Measurements from ENCODE around the gene TENM4.

TENM4 gene

DNA sequence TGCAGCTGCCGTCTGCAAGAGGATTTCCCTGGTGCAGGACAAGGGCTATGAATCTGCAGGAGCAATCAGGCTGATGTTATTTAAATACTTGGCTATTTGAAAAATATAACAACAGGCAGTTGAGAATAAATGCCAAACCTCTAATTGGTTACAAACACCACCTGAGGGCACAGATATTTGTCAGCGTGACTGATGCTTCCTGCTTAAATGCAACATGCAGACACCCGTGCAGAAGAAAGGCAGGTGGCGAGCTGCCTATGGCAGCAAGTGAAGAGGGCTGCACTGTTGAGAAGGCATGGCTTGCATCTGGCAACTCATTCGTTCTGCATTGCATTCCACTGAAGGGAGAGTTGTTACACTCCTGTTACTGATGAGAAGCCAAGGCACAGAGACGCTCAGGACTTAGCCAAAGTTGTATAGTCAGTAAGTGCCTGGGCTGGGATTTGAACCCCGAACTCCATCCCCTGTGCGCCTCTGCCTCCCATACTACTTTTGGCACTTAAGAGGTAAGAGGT, 350.6 kb downstream of the TENM4 start:
- Histone ChIP-seq H3K27ac (no peak overlapping the region), H3K9ac (ENCODE audit: insufficient read length) (no peak overlapping the region), H3K36me3 (ENCODE audit: insufficient read depth, low read length) (no peaks in the 10 kb centered on the region), H3K9me3 (ENCODE audit: low read depth, low read length) (no peaks in the 10 kb centered on the region), H3K4me3 (no peak overlapping the region)
- no peak for DNase-seq (ENCODE audit: low read depth, low spot score)
- TF ChIP-seq EZH2 (IDR thresholded peaks at IDR 0.05) (no peak), POLR2AphosphoS5 (IDR thresholded peaks at IDR 0.05; ENCODE audit: borderline replicate concordance, low read depth, low read length) (no peak), FOXP2 (optimal IDR thresholded peaks at IDR 0.05; ENCODE audit: control extremely low read depth, extremely low read length, insufficient read depth) (no peak)

DNA sequence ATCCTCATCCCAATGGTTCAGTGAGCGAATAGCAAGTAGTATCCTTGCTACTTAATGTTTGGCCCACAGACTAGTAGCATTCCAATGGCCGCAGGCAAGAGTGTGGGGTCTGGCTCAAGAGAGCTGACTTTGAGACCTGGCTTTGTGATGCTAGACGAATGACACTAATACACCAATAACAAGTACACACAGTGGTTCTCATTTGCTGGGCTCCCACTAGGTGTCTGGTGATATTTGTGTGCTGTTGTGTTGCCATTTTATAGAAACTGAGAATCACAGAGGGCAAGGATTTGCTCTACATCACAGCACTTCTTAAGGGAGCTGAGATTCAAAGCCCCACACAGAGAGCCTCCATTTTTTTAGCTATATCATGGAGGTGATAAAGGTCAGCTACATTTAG, 351.2 kb downstream of the TENM4 start:
- DNase-seq (ENCODE audit: low read depth, low spot score): no peak
- Histone ChIP-seq H3K36me3 (ENCODE audit: insufficient read depth, low read length) (no peaks in the 10 kb centered on the region), H3K27ac (no peak overlapping the region), H3K4me3 (no peak overlapping the region), H3K9me3 (ENCODE audit: low read depth, low read length) (no peaks in the 10 kb centered on the region), H3K9ac (ENCODE audit: insufficient read length) (no peak overlapping the region)
- TF ChIP-seq EZH2 (IDR thresholded peaks at IDR 0.05) (no peak), FOXP2 (optimal IDR thresholded peaks at IDR 0.05; ENCODE audit: control extremely low read depth, extremely low read length, insufficient read depth) (no peak), POLR2AphosphoS5 (IDR thresholded peaks at IDR 0.05; ENCODE audit: borderline replicate concordance, low read depth, low read length) (no peak)

DNA sequence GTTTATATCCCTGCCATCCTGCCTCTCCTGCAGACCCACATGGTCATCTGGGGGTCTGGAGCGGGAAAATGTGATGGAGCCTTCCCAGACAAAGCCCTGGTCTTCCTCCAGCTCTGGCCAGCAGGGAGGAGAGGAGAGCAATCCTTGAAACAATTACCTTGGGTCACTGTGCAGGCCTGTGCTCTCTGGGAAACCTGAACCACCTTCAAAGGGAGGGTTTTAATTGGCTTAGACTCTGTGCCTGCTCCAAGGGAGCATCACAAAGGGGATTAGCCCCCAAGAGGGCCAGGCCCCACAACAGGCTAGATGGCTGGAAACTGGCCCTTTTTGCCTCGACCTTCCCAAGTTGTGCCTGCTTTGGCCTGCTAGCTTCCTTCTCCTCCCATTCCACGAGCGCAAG, 351.9 kb downstream of the TENM4 start:
- no peaks in the 10 kb centered on the region for H3K36me3 ChIP-seq (ENCODE audit: insufficient read depth, low read length)
- no peak for DNase-seq (ENCODE audit: low read depth, low spot score)
- no peaks in the 10 kb centered on the region for H3K9me3 ChIP-seq (ENCODE audit: low read depth, low read length)
- TF ChIP-seq FOXP2 (optimal IDR thresholded peaks at IDR 0.05; ENCODE audit: control extremely low read depth, extremely low read length, insufficient read depth): no peak
- TF ChIP-seq POLR2AphosphoS5 (IDR thresholded peaks at IDR 0.05; ENCODE audit: borderline replicate concordance, low read depth, low read length): no peak
- TF ChIP-seq EZH2 (IDR thresholded peaks at IDR 0.05): no peak
- no peak overlapping the region for H3K27ac ChIP-seq
- H3K9ac ChIP-seq (ENCODE audit: insufficient read length): no peak overlapping the region
- no peak overlapping the region for H3K4me3 ChIP-seq

DNA sequence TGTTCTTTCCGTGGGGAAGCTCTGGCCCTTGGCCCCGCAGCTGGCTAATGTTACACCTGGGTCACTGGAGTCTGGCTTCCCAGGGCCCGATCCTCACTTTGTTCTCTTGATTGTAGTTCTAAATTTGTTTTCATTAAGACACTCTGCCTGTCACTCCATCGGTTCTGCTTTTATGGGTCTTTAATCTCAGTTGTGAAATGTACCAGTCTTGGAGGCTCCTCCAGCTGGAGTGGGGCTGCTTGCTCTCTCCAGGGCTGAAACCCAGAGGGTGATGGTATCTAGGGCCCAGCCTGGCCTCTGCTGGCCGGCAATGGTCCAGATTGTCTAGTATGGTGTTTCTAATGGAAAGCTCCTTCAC, 352.9 kb downstream of the TENM4 start:
- no peak for TF ChIP-seq EZH2 (IDR thresholded peaks at IDR 0.05)
- no peak for TF ChIP-seq POLR2AphosphoS5 (IDR thresholded peaks at IDR 0.05; ENCODE audit: borderline replicate concordance, low read depth, low read length)
- TF ChIP-seq FOXP2 (optimal IDR thresholded peaks at IDR 0.05; ENCODE audit: control extremely low read depth, extremely low read length, insufficient read depth): no peak
- Histone ChIP-seq H3K9me3 (ENCODE audit: low read depth, low read length) (no peaks in the 10 kb centered on the region), H3K9ac (ENCODE audit: insufficient read length) (no peak overlapping the region), H3K36me3 (ENCODE audit: insufficient read depth, low read length) (no peaks in the 10 kb centered on the region), H3K4me3 (0 out of 2 replicates have a peak overlapping the region, but pooled peaks have one; percentile 51), H3K27ac (no peak overlapping the region)
- no peak for DNase-seq (ENCODE audit: low read depth, low spot score)

DNA sequence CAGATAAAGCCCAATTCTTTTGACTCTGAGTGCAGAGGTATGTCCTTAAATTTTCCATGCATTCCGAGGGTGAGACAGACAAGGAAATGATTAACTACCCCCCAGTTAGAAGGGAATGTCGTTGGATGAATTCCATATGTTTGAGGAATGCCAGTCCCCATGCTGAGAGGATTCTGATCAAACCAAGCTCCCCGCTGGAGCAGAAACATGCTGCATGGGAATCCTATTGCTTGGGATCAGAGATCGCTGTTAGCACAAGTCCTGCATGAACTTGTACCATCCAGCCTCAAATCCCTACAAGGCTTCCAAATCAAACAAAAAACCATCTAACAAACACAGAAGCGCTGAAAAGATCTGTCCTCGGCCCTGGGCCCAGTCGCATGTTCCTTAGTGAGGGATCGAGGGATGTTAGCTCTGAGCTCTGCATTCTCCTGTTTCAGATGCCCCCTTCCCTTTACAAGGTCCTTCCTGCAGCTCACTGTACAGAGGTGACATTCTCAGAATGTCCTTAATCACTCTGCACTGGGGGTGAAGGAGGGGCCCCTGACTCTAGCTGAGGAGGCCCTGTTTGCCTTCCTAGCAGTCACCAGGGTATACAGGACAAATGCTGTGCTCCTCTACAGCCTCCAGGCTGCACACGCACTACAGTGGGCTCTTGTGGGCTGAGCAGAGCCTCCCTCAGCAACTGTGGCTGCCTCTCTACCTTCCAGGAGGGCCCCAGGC, 353.4 kb downstream of the TENM4 start:
- Histone ChIP-seq H3K27ac (peak overlapping the region; percentile 53; the same call in 1 of the 2 replicates), H3K36me3 (ENCODE audit: insufficient read depth, low read length) (no peaks in the 10 kb centered on the region), H3K4me3 (peak overlapping the region; percentile 51), H3K9me3 (ENCODE audit: low read depth, low read length) (no peaks in the 10 kb centered on the region), H3K9ac (ENCODE audit: insufficient read length) (no peak overlapping the region)
- TF ChIP-seq POLR2AphosphoS5 (IDR thresholded peaks at IDR 0.05; ENCODE audit: borderline replicate concordance, low read depth, low read length) (no peak), FOXP2 (optimal IDR thresholded peaks at IDR 0.05; ENCODE audit: control extremely low read depth, extremely low read length, insufficient read depth) (no peak), EZH2 (IDR thresholded peaks at IDR 0.05) (no peak)
- DNase-seq (ENCODE audit: low read depth, low spot score): no peak

DNA sequence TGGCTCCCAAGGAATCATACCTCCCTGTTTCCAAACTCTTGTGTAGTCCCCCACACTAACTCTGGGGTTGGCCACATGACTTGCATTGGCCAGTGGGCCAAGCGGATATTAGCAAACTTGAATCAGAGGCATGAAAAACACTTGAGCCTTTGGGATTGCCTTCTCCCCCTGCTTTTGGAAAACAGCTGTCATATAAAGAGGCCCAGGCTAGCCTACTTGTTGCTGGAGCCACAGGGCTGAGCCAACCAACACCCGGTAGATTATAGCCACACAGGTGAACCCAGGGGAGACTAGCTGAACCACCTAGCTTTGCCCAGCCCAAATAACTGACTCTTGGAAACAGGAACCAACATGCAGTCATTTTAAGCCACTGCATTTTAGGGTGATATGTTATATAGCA, 354.8 kb downstream of the TENM4 start:
- TF ChIP-seq FOXP2 (optimal IDR thresholded peaks at IDR 0.05; ENCODE audit: control extremely low read depth, extremely low read length, insufficient read depth): no peak
- TF ChIP-seq POLR2AphosphoS5 (IDR thresholded peaks at IDR 0.05; ENCODE audit: borderline replicate concordance, low read depth, low read length): no peak
- no peak for TF ChIP-seq EZH2 (IDR thresholded peaks at IDR 0.05)
- Histone ChIP-seq H3K9me3 (ENCODE audit: low read depth, low read length) (no peaks in the 10 kb centered on the region), H3K36me3 (ENCODE audit: insufficient read depth, low read length) (no peaks in the 10 kb centered on the region), H3K9ac (ENCODE audit: insufficient read length) (no peak overlapping the region), H3K27ac (no peak overlapping the region), H3K4me3 (no peak overlapping the region)
- DNase-seq (ENCODE audit: low read depth, low spot score): no peak

DNA sequence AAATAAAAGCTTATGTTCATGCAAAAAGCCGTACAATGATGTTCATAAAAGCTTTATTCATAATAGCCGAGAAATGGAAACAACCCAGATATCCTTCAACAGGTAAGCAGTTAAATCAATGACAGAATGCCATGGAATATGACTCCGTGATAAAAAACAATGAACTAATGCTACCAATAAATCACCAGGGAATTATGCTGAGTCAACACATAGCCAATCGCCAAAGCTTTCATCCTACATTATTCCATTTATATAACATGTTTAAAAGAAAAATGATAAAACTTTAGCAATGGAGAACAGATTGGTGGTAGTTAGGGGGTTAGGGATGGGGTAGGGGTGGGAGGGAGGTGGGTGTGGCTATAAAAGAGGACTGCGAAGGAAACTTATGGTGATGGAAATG, 356.4 kb downstream of the TENM4 start:
- no peak for DNase-seq (ENCODE audit: low read depth, low spot score)
- H3K36me3 ChIP-seq (ENCODE audit: insufficient read depth, low read length): no peaks in the 10 kb centered on the region
- no peak overlapping the region for H3K4me3 ChIP-seq
- no peak overlapping the region for H3K27ac ChIP-seq
- no peak overlapping the region for H3K9ac ChIP-seq (ENCODE audit: insufficient read length)
- H3K9me3 ChIP-seq (ENCODE audit: low read depth, low read length): no peaks in the 10 kb centered on the region
- TF ChIP-seq POLR2AphosphoS5 (IDR thresholded peaks at IDR 0.05; ENCODE audit: borderline replicate concordance, low read depth, low read length): no peak
- no peak for TF ChIP-seq FOXP2 (optimal IDR thresholded peaks at IDR 0.05; ENCODE audit: control extremely low read depth, extremely low read length, insufficient read depth)
- no peak for TF ChIP-seq EZH2 (IDR thresholded peaks at IDR 0.05)

DNA sequence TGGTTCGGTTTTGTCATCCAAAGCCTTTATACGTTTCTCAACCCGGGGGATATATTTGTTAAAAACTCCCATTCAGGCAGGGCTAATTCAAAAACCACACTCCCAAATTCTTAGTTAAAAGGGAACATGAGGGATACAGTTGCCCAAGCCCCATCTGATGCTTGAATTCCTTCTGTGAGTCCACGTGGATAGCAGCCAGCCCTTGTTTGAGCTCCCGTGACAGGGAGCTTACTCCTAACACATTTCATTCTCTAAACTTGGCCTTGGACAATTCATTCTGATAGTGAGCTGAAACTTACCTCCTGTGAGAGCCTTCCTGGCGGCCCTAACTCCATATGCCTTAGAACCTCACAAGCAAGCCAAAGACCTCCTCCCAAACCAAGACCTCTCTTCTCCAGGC, 357.5 kb downstream of the TENM4 start:
- H3K4me3 ChIP-seq: no peak overlapping the region
- no peaks in the 10 kb centered on the region for H3K9me3 ChIP-seq (ENCODE audit: low read depth, low read length)
- TF ChIP-seq EZH2 (IDR thresholded peaks at IDR 0.05) (no peak), POLR2AphosphoS5 (IDR thresholded peaks at IDR 0.05; ENCODE audit: borderline replicate concordance, low read depth, low read length) (no peak), FOXP2 (optimal IDR thresholded peaks at IDR 0.05; ENCODE audit: control extremely low read depth, extremely low read length, insufficient read depth) (no peak)
- no peak for DNase-seq (ENCODE audit: low read depth, low spot score)
- H3K9ac ChIP-seq (ENCODE audit: insufficient read length): no peak overlapping the region
- H3K36me3 ChIP-seq (ENCODE audit: insufficient read depth, low read length): no peaks in the 10 kb centered on the region
- no peak overlapping the region for H3K27ac ChIP-seq
